Upper lobe of left lung (tissue), 4 donors: ENCODE measurements around the gene STX1A.

Experiments
- CTCF ChIP-seq, 6 experiments: fragments of 450-650 bp in 4 of 6; fragments of 200-600 bp in 2 of 6; sonication (generic) in 2 of 6; IDR thresholded peaks; one replicate each; pipeline ENCODE4 v1.5.1; 2016 to 2019; ENCODE audit warnings: antibody characterized with exemption in 6 of 6
- POLR2A ChIP-seq, 4 donors: fragments of 450-650 bp; IDR thresholded peaks; one replicate each; pipeline ENCODE4 v1.5.1; 2016 to 2017; ENCODE audit warnings: antibody characterized with exemption in 4 of 4, mild to moderate bottlenecking in 2 of 4
- POLR2AphosphoS5 ChIP-seq, 2 donors: sonication (generic); formaldehyde crosslinking; IDR thresholded peaks; one replicate each; pipeline ENCODE4 v1.5.1; 2017; ENCODE audit warnings: antibody characterized with exemption in 2 of 2

GRCh38 chr7:73734619-73735527 lies 15.4 kb upstream of the STX1A start:
- TF ChIP-seq CTCF (IDR thresholded peaks at IDR 0.05) (peak; percentile 82 to 95 (median 92)), POLR2AphosphoS5 (IDR thresholded peaks at IDR 0.05) (peak; percentile 63 to 90), POLR2A (IDR thresholded peaks at IDR 0.05) (peak in 2 of 4 donors; percentile 18 to 62)
